GM18861 (cell line): ENCODE results near the gene PCDH19.

Experiments
- ATAC-seq: cut with Tn5 transposase; IDR thresholded peaks from one replicate; pipeline ENCODE4 v1.9.1; 2021; ENCODE audit not compliant: unreplicated experiment

PCDH19 gene

DNA sequence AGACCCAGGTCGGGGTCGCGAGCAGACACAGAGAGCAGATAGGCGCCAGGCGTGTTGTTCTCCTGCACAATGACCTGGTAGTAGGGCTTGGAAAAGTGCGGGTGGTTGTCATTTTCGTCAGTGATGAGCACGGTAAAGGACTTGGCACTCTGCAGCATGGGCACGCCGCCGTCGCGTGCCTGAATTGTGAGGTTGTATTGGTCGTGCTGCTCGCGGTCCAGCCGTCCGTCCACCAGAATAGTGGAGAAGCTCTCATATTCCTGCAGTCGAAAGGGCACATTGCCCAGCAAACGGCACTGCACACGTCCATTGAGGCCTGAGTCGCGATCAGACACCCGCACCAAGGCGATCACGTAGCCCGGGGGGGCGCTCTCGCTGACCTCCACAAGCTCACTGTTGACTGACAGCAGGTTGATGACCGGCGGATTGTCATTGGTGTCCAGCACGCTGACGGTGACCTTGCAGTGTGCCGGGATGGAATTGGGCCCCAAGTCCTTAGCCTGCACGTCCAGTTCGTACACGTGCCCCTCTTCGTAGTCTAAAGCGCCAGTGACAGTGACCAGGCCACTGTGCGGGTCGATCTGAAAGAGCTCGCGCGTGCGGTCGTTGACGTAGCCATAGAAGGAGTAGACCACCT lies 2.8 kb downstream of the PCDH19 start:
- ATAC-seq: no peak

DNA sequence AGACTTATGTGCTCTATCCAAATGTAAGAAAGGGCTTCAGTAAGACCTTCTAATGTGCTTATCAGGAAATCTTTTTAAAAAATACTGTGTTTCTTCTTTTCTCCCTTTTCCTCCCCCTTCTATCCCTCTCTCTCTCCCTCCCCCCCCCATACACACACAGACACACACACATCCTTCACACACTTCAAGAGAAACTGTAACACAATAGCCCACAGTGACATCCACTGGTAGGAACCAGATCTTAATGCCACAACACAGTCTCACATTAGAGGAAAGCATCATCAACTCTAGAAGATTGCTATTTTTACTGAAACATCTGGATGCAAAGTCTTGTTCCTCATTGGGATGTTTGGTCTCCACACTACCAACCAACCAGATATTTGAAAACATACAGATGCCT lies 4.6 kb downstream of the PCDH19 start:
- ATAC-seq: no peak

DNA sequence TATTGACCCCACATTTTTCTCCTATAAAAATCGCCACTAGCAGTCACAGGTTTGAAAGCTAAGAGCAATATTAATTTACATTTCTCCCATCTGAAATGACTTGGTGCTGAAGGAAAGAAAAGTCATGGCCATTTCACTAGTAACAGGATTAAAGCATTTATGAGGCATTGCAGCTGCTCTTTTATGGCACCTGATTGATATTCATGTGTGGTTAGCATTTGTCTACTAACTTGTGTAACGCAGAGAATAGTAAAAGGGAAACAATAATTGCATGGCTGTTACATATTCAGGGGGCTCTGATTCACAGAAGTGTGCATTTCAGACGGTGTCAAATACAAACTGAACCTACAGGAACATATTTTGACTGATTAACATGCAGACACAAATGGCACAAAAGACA lies 5.2 kb downstream of the PCDH19 start:
- no peak for ATAC-seq

DNA sequence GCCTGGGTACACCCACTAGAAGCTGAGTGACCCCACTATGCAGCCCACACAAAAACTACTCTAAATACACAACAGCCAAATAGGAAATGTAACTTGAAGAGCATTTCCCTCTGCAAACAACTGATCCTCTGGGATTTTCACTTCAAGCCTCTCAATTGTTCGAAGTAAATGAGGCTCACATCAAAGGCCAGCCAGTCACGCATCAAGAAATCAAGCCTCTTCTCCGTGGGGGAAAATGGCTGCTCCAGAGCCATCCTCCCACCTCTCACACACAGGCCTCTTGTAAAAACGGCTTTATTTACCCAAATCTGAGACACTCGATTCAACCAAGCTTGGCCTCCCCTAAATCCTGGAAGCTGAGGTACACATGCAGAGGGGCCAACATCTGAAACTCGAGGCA lies 14.3 kb downstream of the PCDH19 start:
- no peak for ATAC-seq

DNA sequence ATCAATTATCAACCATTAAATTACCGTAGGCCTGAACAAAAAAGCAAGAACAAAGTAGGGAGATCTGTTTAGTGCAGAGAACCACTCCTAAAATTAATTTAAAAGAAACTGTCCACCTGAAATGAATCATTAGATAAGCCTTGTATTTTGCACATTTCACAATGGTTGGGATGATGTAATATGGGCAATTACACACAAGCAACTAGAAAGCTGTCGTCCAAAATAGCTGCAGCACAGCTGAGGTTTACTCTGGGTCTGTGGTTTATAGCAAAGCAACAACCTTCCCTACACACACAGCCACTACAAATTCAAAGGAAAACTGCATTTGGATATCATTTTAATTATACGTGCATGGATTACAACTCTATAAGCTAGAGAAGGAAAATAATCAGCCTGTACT lies 28.5 kb downstream of the PCDH19 start:
- no peak for ATAC-seq

DNA sequence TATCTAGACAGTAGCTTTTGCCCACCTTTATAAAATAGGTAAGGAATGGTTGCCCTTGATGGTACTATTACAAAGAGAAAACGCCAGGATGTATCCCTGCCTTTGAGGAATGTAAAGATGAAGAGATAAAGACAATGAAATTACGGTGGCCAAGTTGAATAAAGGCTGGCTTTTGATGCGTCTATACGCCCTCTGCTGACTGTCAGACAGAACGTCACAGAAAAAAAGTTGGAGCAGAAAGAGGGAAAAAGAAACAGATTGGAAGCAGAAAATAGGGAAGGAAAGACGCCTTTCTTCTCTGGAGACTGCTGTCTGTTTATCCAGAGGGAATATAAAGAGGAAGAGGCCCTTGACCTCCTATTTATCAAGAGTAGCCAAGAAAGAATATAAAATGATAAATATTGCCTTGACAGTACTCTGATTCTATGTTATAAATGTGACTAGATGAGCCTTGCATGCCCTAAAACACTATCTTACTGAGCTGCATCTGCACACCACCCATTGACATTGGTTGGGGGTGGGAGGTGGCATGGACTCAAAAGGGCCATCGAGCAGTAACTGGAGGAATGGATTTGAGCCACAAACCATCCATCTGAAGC lies 30.6 kb downstream of the PCDH19 start:
- ATAC-seq: no peak

DNA sequence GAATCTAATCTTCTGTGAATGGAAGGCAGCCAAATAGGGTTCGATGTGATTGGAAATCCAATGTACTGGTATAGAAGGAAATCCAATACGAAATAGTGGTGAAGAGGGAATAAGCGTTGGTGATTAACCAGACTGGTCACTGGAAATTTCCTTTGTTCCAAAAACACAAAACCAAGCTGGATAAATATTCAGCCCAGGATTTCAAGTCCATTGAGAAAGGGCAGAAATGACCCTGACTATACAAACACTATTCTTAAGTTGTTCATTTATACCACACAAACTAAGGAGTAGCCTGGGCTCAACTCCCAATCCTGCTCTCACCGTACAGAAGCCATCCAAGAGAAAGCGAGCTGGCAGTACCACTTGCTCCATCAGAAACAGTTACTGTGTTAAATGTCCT lies 32.2 kb downstream of the PCDH19 start:
- no peak for ATAC-seq

DNA sequence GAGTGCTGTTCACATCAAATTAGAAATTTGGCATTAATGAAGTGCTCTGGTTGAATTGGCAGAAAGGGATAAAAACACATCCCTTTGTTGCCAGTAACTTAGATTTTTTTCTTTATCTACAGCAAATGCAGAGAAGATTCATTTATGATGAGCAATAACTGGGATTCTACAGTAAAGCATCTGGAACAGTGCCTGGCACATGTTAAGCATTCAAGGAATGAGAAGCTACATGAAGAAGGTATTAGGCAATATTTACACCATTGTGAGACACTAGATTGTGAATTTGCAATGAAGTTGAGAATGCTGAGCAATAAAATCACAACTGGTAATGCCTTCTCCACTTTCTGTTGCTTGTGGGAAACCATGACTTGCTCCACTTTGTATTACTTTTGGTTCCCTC lies 33.5 kb downstream of the PCDH19 start:
- ATAC-seq: no peak

DNA sequence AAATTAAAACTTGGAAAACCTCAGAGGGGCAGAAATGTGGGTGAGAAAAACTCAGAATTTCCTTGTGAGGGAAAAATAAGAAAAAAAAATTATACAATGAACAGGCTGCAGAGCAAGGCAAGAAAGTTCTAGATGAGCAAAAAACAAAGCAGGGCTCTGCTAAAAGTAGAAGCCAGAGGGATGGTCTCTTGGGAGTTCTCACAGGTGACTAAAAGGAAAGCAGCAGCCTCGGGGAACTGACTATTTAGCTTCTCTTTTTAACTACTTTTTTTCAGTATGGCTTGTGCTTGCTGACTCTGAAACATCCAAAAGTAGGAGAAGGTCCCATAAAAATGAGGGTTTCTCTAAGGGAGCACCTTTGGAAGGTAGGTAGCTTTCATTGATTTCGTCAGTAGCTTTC lies 36.4 kb downstream of the PCDH19 start:
- ATAC-seq: no peak

DNA sequence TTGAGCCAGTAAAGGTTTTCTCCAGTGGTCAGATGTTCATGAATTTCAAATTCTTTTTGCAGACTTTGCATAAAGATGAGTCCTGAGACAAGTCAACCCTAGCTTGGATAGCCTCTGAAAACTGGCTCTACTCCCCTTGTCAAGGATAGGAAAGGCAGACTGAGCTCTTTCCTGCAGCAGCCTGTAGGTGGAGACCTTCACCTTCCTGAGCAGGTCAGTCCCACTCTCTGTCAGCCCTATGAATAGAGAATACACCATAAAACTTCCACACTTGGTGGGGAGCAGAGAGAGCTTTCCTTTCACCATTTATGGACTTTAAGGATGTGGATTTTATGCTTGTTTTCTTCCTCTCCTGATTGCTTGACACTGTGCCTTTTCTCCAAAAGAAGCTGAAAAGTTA lies 41.9 kb downstream of the PCDH19 start:
- peak; percentile 52 for ATAC-seq

DNA sequence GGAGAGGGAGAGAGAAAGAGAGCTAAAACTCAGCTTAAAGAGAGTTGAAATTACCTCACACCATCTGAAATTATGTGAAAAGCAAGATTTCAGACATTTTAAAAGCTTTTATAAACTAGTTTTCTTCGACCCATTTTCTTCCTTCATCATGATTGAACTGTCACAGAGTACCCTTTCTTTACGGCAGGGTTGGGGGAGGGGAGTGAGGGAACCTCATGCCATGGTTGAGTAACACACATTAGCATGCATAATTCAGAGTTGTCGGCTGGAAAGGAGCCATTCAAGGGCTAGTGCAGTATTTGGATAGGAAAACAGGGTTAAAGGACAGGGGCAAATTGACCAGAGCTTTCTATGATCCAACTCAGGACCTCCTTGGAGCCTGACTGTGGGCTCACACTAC lies 46.2 kb downstream of the PCDH19 start:
- ATAC-seq: no peak

DNA sequence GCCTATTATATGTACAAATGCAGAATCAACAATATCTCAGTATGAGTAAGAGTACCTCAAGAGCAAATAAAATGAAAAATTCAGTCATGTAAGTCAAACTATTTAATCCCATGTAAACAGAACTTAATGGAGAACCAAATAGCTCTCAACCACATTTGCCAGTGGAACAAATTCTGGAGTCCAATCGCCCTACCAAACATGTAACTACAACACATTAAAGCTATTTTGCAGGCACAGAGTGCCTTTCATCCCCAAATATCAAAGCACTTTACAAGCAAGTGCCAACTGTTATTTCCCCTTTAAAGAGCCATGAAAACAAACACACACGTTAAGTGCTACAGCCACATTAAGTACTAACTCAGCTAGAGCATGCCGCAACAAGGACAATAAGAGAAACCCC lies 51.3 kb downstream of the PCDH19 start:
- ATAC-seq: no peak

DNA sequence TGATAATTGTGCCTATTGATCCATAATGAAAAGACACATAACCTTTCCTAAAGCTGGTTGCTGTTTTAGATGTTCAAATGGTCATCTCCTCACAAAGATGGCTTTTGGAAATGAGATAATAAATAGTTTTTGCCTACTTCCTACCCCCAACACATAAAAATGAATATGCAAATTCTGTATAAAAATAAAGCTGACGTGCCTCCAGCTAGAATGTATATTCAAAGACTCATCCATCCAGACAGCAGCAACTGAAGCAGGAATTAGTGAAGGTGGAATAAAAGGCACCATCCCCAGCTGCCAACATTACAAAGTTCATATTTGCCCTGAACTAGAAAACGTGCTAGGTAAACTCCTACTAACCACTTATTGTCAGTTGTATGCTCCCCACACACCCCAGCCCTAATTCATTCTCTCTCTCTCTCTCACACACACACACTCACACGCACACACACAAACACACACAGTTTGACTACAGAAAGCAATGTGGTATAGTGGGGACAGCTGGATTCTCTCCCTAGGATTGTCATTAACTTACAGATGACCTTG lies 53.6 kb downstream of the PCDH19 start:
- no peak for ATAC-seq

DNA sequence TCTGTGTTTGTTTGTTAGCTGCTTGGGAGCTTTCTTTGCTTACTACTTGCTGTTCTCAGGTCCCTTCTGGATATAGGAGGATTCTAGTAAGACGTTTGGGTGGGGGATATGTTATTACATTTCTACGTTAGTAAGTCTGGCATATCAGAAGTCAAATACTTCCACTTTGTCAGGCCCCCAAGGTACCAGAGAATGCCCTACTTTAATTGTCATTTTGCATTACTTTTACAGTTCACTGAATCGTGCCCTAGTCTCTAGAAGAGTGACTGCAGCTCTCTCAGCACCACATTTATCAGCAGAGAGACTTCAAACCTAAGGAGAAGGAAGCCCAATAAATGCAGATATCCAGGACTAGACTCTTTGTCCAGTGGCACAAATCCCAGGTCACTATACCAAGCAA lies 54.4 kb downstream of the PCDH19 start:
- ATAC-seq: no peak

DNA sequence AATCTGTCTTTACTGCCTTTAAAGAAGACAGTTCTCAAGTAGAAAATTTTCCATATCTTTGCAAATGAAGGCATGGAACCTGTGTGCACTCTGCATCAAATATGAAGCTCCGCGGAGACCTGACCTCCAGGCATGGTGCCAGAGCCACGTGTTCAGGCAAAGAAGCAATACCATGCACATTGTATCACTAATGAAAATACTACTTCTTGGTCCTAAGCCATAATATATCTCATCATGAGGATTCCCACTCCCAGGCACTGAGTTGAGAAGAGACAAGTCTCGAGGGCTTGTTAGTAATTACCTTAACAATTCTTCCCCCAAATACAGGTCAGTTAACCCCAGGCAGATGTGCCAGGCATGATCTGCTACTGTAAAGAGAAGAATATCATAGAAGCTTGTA lies 56.7 kb downstream of the PCDH19 start:
- ATAC-seq: no peak

DNA sequence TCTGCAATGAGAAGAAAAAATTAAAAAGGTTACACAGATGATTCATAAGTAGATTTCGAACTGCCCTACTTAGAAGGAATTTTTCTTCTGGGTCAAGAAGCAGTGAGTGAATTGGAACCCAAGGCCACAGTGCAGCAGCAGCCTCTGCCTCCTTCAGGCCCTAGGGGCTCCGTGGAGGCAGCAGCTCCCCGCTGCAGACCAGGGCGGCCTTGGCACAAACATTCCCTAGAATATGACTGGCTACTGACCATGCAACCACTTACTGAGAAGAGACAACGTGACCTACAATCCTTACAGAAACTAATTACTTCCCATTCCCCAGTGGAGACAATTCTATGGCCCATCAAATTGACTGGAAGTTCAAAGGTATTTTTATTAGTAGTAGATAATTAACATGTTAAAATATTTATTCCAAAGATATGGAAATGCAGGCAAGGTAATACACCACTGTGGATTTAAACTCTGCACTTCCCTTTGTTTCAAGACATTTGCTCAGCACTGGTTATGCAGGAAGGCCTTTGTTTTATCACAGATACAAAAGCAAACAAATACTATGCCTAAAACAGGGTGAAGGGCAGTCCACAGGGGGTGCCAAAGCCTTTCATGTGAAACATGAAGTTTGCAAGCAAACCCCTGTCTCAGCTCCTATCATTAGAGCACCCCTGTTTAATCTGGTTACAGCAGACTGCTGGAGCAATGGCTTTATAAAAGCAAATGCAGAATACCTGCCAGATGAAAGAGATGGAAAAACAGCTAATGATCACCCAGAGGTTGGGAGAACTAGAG lies 59.2 kb downstream of the PCDH19 start:
- no peak for ATAC-seq

DNA sequence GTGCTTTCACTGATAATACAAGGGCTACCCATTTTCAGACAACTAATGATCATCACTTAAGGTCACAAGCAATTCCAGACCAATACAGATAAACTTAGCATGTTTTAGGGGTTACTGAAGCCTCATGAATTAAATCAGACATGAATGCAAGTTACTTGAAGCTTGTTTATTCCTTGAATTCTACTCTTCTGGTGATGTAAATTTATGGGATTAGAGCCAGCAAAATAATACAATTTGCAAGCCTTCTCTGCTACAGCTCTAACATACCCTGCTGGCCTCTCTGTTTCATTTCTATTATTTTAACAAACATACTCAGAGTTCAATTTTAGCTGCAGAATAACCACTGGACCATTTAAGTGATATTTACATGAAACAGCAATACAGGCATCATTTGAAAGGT lies 60.7 kb downstream of the PCDH19 start:
- ATAC-seq: no peak

DNA sequence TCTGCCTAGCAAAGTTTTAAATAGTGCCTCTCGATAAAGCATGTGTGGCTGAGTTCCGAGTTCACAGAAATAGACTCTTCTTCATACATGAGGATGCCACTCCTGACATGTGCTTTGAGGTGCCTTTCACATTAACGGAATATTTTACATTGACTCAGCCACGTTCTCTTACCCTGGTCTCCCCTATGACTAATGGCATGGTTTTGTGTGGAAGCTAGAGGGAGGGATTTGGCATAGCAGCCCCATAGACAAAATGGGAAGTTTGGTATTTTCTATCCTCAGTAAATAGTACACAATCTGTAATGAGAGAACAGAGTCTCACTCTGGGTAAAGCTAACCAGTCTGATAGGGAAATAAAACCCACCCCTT lies 68.9 kb downstream of the PCDH19 start:
- no peak for ATAC-seq

DNA sequence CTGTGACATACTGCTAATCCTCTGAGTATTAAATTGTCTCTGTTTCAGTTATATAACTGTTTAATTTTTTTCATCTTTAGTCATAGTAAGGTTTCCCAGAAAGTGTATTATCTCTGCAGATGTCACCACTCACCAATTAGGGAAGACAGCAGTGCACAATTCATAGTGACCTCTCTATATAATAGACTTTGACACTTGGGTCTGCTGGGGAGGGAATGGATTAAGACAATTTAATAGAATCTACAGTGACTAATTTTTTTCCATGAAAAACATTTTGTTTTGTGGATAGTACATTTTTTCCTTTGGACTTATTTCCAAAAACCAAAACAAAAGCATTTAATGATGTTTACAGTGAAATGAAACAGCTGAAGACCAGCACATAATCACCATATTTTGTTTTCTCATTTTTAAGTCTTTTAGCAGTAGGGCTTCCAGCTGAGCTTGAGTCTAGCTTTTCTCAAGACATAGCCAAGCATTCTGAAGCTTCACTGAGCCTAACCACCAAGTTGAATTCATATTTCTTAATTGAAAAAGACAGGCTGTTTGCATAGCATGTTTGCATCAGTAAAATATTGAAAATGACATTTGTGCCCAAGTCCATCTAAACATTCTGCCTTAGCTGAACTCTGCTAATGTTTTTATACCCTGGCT lies 69.5 kb downstream of the PCDH19 start:
- no peak for ATAC-seq

DNA sequence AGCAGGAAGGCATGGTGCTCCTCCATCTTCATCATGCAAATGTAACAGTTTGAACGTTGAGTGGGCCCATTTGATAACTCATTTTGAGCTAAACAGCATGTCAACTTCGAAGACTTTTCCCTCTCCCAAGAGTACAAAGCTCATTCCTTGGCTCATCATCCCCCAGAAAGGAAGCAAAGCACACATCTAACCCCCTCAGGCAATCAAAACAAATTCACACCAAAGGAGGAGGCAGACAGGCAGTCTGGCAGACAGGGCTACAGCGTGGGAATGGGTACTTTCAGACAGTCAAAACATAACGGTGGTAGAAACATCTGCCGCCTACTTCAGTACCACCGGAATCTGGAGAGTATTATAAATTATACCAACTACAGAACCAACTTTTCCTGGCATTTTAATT lies 81.7 kb downstream of the PCDH19 start:
- no peak for ATAC-seq

DNA sequence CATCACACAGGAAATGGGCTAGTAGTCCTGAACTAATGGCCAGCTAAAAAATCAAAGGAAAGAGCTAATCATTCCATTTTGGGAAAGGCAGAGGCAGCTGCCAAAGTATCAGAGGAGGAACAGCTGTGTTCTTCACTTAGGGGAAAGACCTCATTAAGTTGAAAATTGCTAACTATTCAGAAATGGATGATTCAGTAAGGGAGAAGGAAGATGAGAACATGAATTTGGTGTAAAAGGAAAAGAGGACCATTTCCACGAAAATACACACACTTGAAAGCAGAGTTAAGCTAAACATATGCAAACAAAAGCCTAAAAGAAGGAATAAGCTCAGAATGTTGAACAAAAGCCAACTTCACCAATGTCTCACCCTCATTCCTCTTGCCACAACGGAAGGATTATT lies 90.4 kb downstream of the PCDH19 start:
- no peak for ATAC-seq

DNA sequence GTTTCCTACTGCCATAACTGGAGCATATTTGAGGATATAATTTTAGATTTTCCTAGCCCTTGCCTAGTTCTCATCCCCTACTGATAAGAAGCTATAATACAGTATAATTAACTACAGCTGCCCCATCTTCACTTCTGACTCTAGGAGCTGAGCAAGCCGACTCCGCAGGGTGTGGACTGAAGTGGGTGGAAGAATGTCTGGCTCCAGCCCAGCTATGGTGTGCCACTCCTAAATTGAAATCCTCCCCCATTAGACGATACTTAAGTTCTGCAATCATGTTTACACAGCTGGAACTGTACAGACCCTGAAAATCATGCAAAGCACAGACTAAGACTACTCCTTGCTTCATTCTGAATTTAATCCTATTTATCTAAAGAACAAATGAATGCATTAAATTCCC lies 93.1 kb downstream of the PCDH19 start:
- no peak for ATAC-seq
